ENCODE measurements around the gene MARCKS. TPM values are rescaled to one million over a fixed set of nuclear protein-coding genes. Genes with fewer than 3 reads are reported as not detected.

Gene MARCKS
- total RNA-seq, result 1 to 10 TPM in 1 of 2 experiments, under 1 TPM in 1; 0.96 to 1.1 TPM
- polyA plus RNA-seq, result not detected

GRCh38 chr6:113856625-113857555 lies at the start of gene MARCKS:
Gene MARCKS, plus strand, starts transcription at chr6:113857345. Its CDS starts 401 bp downstream, at chr6:113857746.
- DNase-seq, result peak in 1 of 5 donors; percentile 21
- peaks cover 49% of the 10 kb centered on the region for H3K27me3 ChIP-seq (ENCODE audit: insufficient read depth, low read length, poor library complexity, severe bottlenecking)
- H3K4me1 ChIP-seq (ENCODE audit: insufficient read depth, low read length), result peaks cover 30% of the 10 kb centered on the region
- H3K4me1 Mint-ChIP-seq, result peaks cover 5 to 15% (median 12%) of the 10 kb centered on the region in 3 donors
- H3K9me3 Mint-ChIP-seq, result peaks cover 4 to 16% (median 13%) of the 10 kb centered on the region in 5 donors
- POLR2A ChIA-PET, result no interaction called here
- CTCF ChIA-PET, result no interaction called here
- H3K36me3 Mint-ChIP-seq, result no peaks in the 10 kb centered on the region
- H3K27me3 Mint-ChIP-seq, result peaks cover 34 to 41% of the 10 kb centered on the region in 2 donors
- H3K9me3 ChIP-seq (ENCODE audit: low read length), result no peaks in the 10 kb centered on the region
- H3K27ac ChIP-seq (ENCODE audit: low read depth, low read length), result no peak within 1 kb of the TSS
- peak within 1 kb of the TSS in 1 of 7 donors; percentile 87 for H3K4me3 Mint-ChIP-seq
- H3K36me3 ChIP-seq (ENCODE audit: insufficient read depth, low read length), result no peaks in the 10 kb centered on the region
- H3K27ac Mint-ChIP-seq, result peak within 1 kb of the TSS in 3 of 8 donors; percentile 41 to 80 (median 66)
- peak within 1 kb of the TSS; percentile 61 for H3K4me3 ChIP-seq (ENCODE audit: low read length)

DNA sequence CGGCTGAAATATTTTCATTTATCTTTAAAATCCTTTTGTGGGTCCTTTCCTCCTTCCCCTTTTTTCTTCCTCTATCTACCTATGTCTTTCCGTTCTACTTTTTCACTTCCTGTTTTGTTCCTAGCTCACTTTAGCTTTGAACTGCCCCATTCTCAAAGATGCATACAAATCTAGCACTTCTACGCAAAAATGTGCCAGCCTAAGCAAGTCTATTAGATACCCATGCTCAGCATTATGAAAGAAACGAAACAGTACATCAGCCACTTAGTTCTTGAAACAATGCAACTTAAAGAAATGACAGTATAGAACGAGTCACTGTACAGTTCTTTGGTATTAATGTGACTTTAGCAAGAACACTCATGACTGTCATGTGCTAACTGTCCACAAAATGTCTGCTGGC lies 47.3 kb upstream of the MARCKS start:
- H3K9me3 ChIP-seq (ENCODE audit: low read length), result no peaks in the 10 kb centered on the region
- no peaks in the 10 kb centered on the region for H3K4me1 ChIP-seq (ENCODE audit: insufficient read depth, low read length)
- no peak for DNase-seq
- POLR2A ChIA-PET, result no interaction called here
- Mint-ChIP-seq H3K27me3 (peaks cover 0 to 4% of the 10 kb centered on the region in 2 donors), H3K36me3 (no peaks in the 10 kb centered on the region), H3K4me1 (peaks cover 0 to 2% (median 0%) of the 10 kb centered on the region in 3 donors), H3K27ac (no peak overlapping the region), H3K9me3 (no peaks in the 10 kb centered on the region), H3K4me3 (no peak overlapping the region)
- H3K4me3 ChIP-seq (ENCODE audit: low read length), result no peak overlapping the region
- no peak overlapping the region for H3K27ac ChIP-seq (ENCODE audit: low read depth, low read length)
- H3K36me3 ChIP-seq (ENCODE audit: insufficient read depth, low read length), result no peaks in the 10 kb centered on the region
- CTCF ChIA-PET, result no interaction called here
- H3K27me3 ChIP-seq (ENCODE audit: insufficient read depth, low read length, poor library complexity, severe bottlenecking), result no peaks in the 10 kb centered on the region

DNA sequence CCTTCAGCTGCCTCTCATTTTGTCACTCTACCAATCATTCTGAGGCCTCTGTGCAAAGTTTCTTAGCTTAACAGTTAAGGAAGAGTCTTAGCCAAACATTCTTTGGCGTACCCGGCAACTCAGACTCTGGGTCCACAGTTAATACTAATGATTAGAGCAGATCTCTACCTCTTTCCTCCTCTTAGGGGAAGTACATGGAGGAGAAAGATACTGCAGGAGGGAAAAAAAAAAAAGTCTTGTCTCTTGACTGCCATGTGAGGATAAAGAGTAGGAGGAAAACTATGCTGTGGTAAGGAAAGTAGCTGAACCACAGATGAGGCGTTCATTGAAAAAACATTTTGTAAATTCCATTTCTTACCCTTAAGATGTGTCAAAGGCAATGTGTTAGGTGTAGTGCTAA lies 44.0 kb upstream of the MARCKS start:
- Histone ChIP-seq H3K9me3 (ENCODE audit: low read length) (no peaks in the 10 kb centered on the region), H3K4me3 (ENCODE audit: low read length) (no peak overlapping the region), H3K36me3 (ENCODE audit: insufficient read depth, low read length) (no peaks in the 10 kb centered on the region), H3K4me1 (ENCODE audit: insufficient read depth, low read length) (no peaks in the 10 kb centered on the region), H3K27ac (ENCODE audit: low read depth, low read length) (no peak overlapping the region), H3K27me3 (ENCODE audit: insufficient read depth, low read length, poor library complexity, severe bottlenecking) (no peaks in the 10 kb centered on the region)
- Mint-ChIP-seq H3K4me1 (peaks cover 0 to 2% (median 0%) of the 10 kb centered on the region in 3 donors), H3K36me3 (no peaks in the 10 kb centered on the region), H3K27ac (no peak overlapping the region), H3K9me3 (no peaks in the 10 kb centered on the region), H3K4me3 (no peak overlapping the region), H3K27me3 (peaks cover 0 to 4% of the 10 kb centered on the region in 2 donors)
- no peak for DNase-seq
- POLR2A ChIA-PET, result no interaction called here
- CTCF ChIA-PET, result no interaction called here

DNA sequence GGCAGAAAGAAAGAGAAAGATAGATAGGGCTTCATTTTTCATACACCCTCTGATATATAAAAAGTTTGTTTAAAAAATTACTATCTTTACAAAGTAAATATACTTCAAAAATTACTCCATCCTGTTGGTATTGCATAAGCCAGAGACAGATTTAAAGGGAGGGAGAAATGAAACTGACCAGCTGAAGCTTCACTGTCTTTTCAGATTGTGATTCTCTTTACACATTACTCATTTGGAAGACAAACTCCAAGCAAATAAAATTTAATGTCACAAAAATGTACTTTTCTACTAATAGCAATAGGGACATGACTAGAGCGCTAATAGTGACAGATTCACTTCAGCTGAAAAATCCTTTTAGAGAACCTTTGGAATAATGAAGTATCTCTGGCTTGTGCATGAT lies 38.6 kb upstream of the MARCKS start:
- Histone ChIP-seq H3K27me3 (ENCODE audit: insufficient read depth, low read length, poor library complexity, severe bottlenecking) (no peaks in the 10 kb centered on the region), H3K36me3 (ENCODE audit: insufficient read depth, low read length) (no peaks in the 10 kb centered on the region), H3K4me1 (ENCODE audit: insufficient read depth, low read length) (no peaks in the 10 kb centered on the region), H3K4me3 (ENCODE audit: low read length) (no peak overlapping the region), H3K27ac (ENCODE audit: low read depth, low read length) (no peak overlapping the region), H3K9me3 (ENCODE audit: low read length) (no peaks in the 10 kb centered on the region)
- Mint-ChIP-seq H3K9me3 (peaks cover 0 to 3% (median 0%) of the 10 kb centered on the region in 5 donors), H3K27ac (no peak overlapping the region), H3K27me3 (peaks cover 4% of the 10 kb centered on the region in 2 donors), H3K36me3 (no peaks in the 10 kb centered on the region), H3K4me3 (no peak overlapping the region), H3K4me1 (no peaks in the 10 kb centered on the region)
- ChIA-PET CTCF (no interaction called here), POLR2A (no interaction called here)
- DNase-seq, result no peak

- H3K27ac ChIP-seq (ENCODE audit: low read depth, low read length), result no peak overlapping the region
- POLR2A ChIA-PET, result no interaction called here
- H3K4me1 Mint-ChIP-seq, result no peaks in the 10 kb centered on the region
Measured at GRCh38 chr6:113819169-113819830, 37.8 kb upstream of the MARCKS start.

DNA sequence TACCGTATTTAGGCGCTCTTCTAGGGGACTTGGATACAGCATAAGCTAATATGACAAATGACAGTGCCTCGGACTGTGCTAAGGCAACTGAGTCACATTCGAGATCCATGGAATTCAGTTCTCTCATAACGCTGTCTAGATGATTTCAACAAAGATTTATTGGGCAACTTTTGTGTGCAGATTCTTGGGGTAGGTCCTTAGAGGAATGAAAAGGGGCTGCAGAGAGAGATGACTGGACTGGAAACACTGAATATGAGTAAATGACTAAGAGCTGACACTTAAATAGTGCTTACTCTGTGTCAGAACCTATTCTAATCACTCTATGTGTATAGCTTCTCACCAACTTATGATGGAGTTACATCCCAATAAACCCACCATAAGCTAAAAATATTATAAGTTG lies 36.4 kb upstream of the MARCKS start:
- ChIA-PET POLR2A (no interaction called here), CTCF (no interaction called here)
- H3K4me1 ChIP-seq (ENCODE audit: insufficient read depth, low read length), result no peaks in the 10 kb centered on the region
- H3K4me3 ChIP-seq (ENCODE audit: low read length), result no peak overlapping the region
- no peaks in the 10 kb centered on the region for H3K9me3 ChIP-seq (ENCODE audit: low read length)
- Mint-ChIP-seq H3K27me3 (peaks cover 1 to 4% of the 10 kb centered on the region in 2 donors), H3K9me3 (peaks cover 0 to 3% (median 0%) of the 10 kb centered on the region in 5 donors), H3K4me3 (no peak overlapping the region), H3K36me3 (no peaks in the 10 kb centered on the region), H3K27ac (no peak overlapping the region), H3K4me1 (no peaks in the 10 kb centered on the region)
- H3K36me3 ChIP-seq (ENCODE audit: insufficient read depth, low read length), result no peaks in the 10 kb centered on the region
- no peak for DNase-seq
- no peaks in the 10 kb centered on the region for H3K27me3 ChIP-seq (ENCODE audit: insufficient read depth, low read length, poor library complexity, severe bottlenecking)
- no peak overlapping the region for H3K27ac ChIP-seq (ENCODE audit: low read depth, low read length)

More at GRCh38 chr6:113819169-113819830, 37.8 kb upstream of the MARCKS start:
- no peak for DNase-seq
- H3K9me3 Mint-ChIP-seq, result peaks cover 0 to 3% (median 0%) of the 10 kb centered on the region in 5 donors
- Histone ChIP-seq H3K4me3 (ENCODE audit: low read length) (no peak overlapping the region), H3K9me3 (ENCODE audit: low read length) (no peaks in the 10 kb centered on the region), H3K36me3 (ENCODE audit: insufficient read depth, low read length) (no peaks in the 10 kb centered on the region), H3K4me1 (ENCODE audit: insufficient read depth, low read length) (no peaks in the 10 kb centered on the region), H3K27me3 (ENCODE audit: insufficient read depth, low read length, poor library complexity, severe bottlenecking) (no peaks in the 10 kb centered on the region)
- CTCF ChIA-PET, result no interaction called here
- H3K27me3 Mint-ChIP-seq, result peaks cover 1 to 4% of the 10 kb centered on the region in 2 donors
- no peaks in the 10 kb centered on the region for H3K36me3 Mint-ChIP-seq
- no peak overlapping the region for H3K27ac Mint-ChIP-seq
- no peak overlapping the region for H3K4me3 Mint-ChIP-seq

DNA sequence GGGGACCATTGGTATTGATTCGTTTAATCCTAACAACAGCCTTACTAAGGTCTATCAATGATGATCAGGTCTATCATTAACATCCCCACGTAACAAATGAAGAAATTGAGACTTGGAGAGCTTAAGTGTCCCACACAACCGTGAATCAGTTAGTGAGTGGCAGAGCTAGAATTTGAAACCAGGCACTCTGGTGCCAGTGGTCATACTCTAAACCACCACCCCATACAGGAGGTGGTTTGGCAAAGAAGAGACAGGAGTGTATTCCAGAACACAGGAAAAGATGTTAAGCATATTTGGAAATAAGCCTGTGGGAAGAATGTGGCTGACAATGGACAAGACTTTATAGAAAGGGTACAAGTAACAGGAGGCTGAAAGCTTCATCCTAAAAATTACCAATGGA lies 35.7 kb upstream of the MARCKS start:
- no peaks in the 10 kb centered on the region for H3K9me3 ChIP-seq (ENCODE audit: low read length)
- no peak overlapping the region for H3K27ac Mint-ChIP-seq

GRCh38 chr6:113823916-113824315 lies 33.2 kb upstream of the MARCKS start:
- H3K4me1 Mint-ChIP-seq, result no peaks in the 10 kb centered on the region

More for the DNA sequence above, 35.7 kb upstream of the MARCKS start:
- no peaks in the 10 kb centered on the region for H3K27me3 ChIP-seq (ENCODE audit: insufficient read depth, low read length, poor library complexity, severe bottlenecking)
- POLR2A ChIA-PET, result no interaction called here
- CTCF ChIA-PET, result no interaction called here
- no peak for DNase-seq
- no peak overlapping the region for H3K27ac ChIP-seq (ENCODE audit: low read depth, low read length)
- no peaks in the 10 kb centered on the region for H3K4me1 ChIP-seq (ENCODE audit: insufficient read depth, low read length)
- H3K4me1 Mint-ChIP-seq, result no peaks in the 10 kb centered on the region
- H3K9me3 Mint-ChIP-seq, result peaks cover 0 to 3% (median 0%) of the 10 kb centered on the region in 5 donors
- H3K36me3 ChIP-seq (ENCODE audit: insufficient read depth, low read length), result no peaks in the 10 kb centered on the region
- H3K4me3 Mint-ChIP-seq, result no peak overlapping the region
- no peaks in the 10 kb centered on the region for H3K36me3 Mint-ChIP-seq
- H3K4me3 ChIP-seq (ENCODE audit: low read length), result no peak overlapping the region
- peaks cover 1 to 4% of the 10 kb centered on the region in 2 donors for H3K27me3 Mint-ChIP-seq

More at GRCh38 chr6:113823916-113824315, 33.2 kb upstream of the MARCKS start:
- no peak overlapping the region for H3K4me3 ChIP-seq (ENCODE audit: low read length)
- no peaks in the 10 kb centered on the region for H3K36me3 ChIP-seq (ENCODE audit: insufficient read depth, low read length)
- no peaks in the 10 kb centered on the region for H3K4me1 ChIP-seq (ENCODE audit: insufficient read depth, low read length)
- no peaks in the 10 kb centered on the region for H3K36me3 Mint-ChIP-seq
- H3K27me3 ChIP-seq (ENCODE audit: insufficient read depth, low read length, poor library complexity, severe bottlenecking), result no peaks in the 10 kb centered on the region
- no peak for DNase-seq
- ChIA-PET POLR2A (no interaction called here), CTCF (no interaction called here)
- peaks cover 0 to 3% (median 0%) of the 10 kb centered on the region in 5 donors for H3K9me3 Mint-ChIP-seq
- no peak overlapping the region for H3K27ac ChIP-seq (ENCODE audit: low read depth, low read length)
- H3K4me3 Mint-ChIP-seq, result no peak overlapping the region
- H3K27me3 Mint-ChIP-seq, result peaks cover 3 to 15% of the 10 kb centered on the region in 2 donors
- no peak overlapping the region for H3K27ac Mint-ChIP-seq
- no peaks in the 10 kb centered on the region for H3K9me3 ChIP-seq (ENCODE audit: low read length)

Measured in CD8-positive, alpha-beta memory T cell (primary cell).